HCT116 (cell line): Measurements from ENCODE around the gene RIPOR3. TPM values are rescaled to one million over a fixed set of nuclear protein-coding genes. Genes with fewer than 3 reads are reported as not detected.

Experiments
- ATAC-seq: fragments of 200-7000 bp; cut with Tn5 transposase; 2 replicates; pipeline ENCODE4 v1.9.1; 2020; ENCODE audit warnings: mild to moderate bottlenecking, moderate library complexity
- BruUV-seq: library from RNA; stranded (reverse); fragments of 400-500 nt; replicated peaks from 2 replicates; lab custom pipeline; 2021; lab: Mats Ljungman, UMichigan
- CTCF ChIA-PET: fragments of 300-600 bp; sonication (Branson Sonifier 250); formaldehyde crosslinking; loops from one replicate; lab custom pipeline; 2021; ENCODE audit warnings: antibody characterized with exemption; lab: Charles Lee
- POLR2A ChIA-PET: fragments of 300-600, 350-600 bp; sonication (Branson Sonifier 250); formaldehyde crosslinking; loops from one replicate; lab custom pipeline; 2021; ENCODE audit warnings: antibody characterized with exemption; lab: Charles Lee
- RAD21 ChIA-PET, 2 experiments: fragments of 300-600 bp; sonication (Branson Sonifier 250); formaldehyde crosslinking; loops; one replicate each; lab custom pipeline; 2023; ENCODE audit warnings: low total read pairs in 2 of 2; ENCODE audit not compliant: uncharacterized antibody in 2 of 2, unreplicated experiment in 2 of 2, low non-redundant PET in 1 of 2; lab: Charles Lee
- DNase-seq: peaks from one replicate; pipeline ENCODE4 v3.0.0-alpha.2; 2010; ENCODE audit warnings: low read depth, low spot score
- H2AFZ ChIP-seq: fragments of 200-600 bp; shearing (Covaris generic), sonication (generic); 2 replicates; pipeline ENCODE4 v1.6.1; 2017; ENCODE audit warnings: low read depth, mixed run types, mixed read lengths, antibody characterized with exemption, low read length; ENCODE audit not compliant: poor library complexity, severe bottlenecking
- H3K27ac ChIP-seq: 2 replicates; pipeline ENCODE4 v1.5.1; 2012; ENCODE audit warnings: low read depth, low read length
- H3K27me3 ChIP-seq: fragments of 200-600 bp; sonication (generic); 2 replicates; pipeline ENCODE4 v1.6.1; 2016; ENCODE audit warnings: mixed run types, low read length, mixed read lengths; ENCODE audit not compliant: insufficient read depth
- H3K36me3 ChIP-seq, 2 experiments: fragments of 200-500 bp in 1 of 2; fragments of 200-600 bp in 1 of 2; sonication (Bioruptor generic) in 1 of 2; sonication (generic) in 1 of 2; 2 replicates each; pipeline versions ENCODE4 v1.5.1 to v1.6.1; 2014 to 2016; ENCODE audit warnings: low read length in 2 of 2, inconsistent platforms in 1 of 2, mixed read lengths in 1 of 2, mixed run types in 1 of 2; ENCODE audit not compliant: insufficient read depth in 2 of 2, control insufficient read depth in 1 of 2
- H3K4me1 ChIP-seq, 2 experiments: fragments of 200-600 bp in 1 of 2; sonication (generic) in 1 of 2; 2 replicates each; pipeline versions ENCODE4 v1.5.1 to v1.6.1; 2012 to 2017; ENCODE audit warnings: low read length in 2 of 2, inconsistent platforms in 1 of 2, mild to moderate bottlenecking in 1 of 2, mixed read lengths in 1 of 2, mixed run types in 1 of 2, moderate library complexity in 1 of 2; ENCODE audit not compliant: insufficient read depth in 2 of 2, control insufficient read depth in 1 of 2
- H3K4me2 ChIP-seq: fragments of 200-600 bp; sonication (generic); 2 replicates; pipeline ENCODE4 v1.6.1; 2017; ENCODE audit warnings: mixed run types, low read length, mixed read lengths
- H3K4me3 ChIP-seq, 2 experiments: fragments of 200-600 bp in 1 of 2; sonication (generic) in 1 of 2; replicated peaks in 1 of 2; 2 replicates each; pipeline ENCODE4 v1.5.1; 2011 to 2016; ENCODE audit warnings: low read length in 2 of 2, control low read depth in 1 of 2, low read depth in 1 of 2, mild to moderate bottlenecking in 1 of 2, mixed read lengths in 1 of 2, mixed run types in 1 of 2
- H3K79me2 ChIP-seq: fragments of 200-600 bp; sonication (generic); 2 replicates; pipeline ENCODE4 v1.6.1; 2017; ENCODE audit warnings: mild to moderate bottlenecking, mixed run types, low read length, moderate library complexity, mixed read lengths; ENCODE audit not compliant: insufficient read depth
- H3K9ac ChIP-seq: fragments of 200-600 bp; sonication (generic); 2 replicates; pipeline ENCODE4 v1.6.1; 2016; ENCODE audit warnings: low read length, mixed read lengths
- H3K9me2 ChIP-seq: fragments of 200-600 bp; sonication (generic), shearing (Covaris generic); 2 replicates; pipeline ENCODE4 v1.6.1; 2017; ENCODE audit warnings: mixed run types, mild to moderate bottlenecking, moderate library complexity; ENCODE audit not compliant: insufficient read depth
- H3K9me3 ChIP-seq, 2 experiments: fragments of 200-500 bp in 1 of 2; fragments of 200-600 bp in 1 of 2; sonication (Bioruptor generic) in 1 of 2; sonication (generic) in 1 of 2; 2 replicates each; pipeline ENCODE4 v1.6.1; 2014 to 2017; ENCODE audit warnings: low read length in 2 of 2, mixed read lengths in 2 of 2, inconsistent platforms in 1 of 2, low read depth in 1 of 2, mild to moderate bottlenecking in 1 of 2, mixed run types in 1 of 2, moderate library complexity in 1 of 2; ENCODE audit not compliant: control insufficient read depth in 1 of 2, insufficient read depth in 1 of 2
- H4K20me1 ChIP-seq: fragments of 200-600 bp; sonication (generic), shearing (Covaris generic); 2 replicates; pipeline ENCODE4 v1.6.1; 2017; ENCODE audit warnings: mixed run types, mild to moderate bottlenecking, moderate library complexity; ENCODE audit not compliant: insufficient read depth
- CBX3 ChIP-seq: IDR thresholded peaks from 2 replicates; pipeline ENCODE4 v1.6.1; 2012; ENCODE audit warnings: low read depth
- CEBPB ChIP-seq: IDR thresholded peaks from 2 replicates; pipeline ENCODE4 v1.6.1; 2012; ENCODE audit warnings: low read depth
- EGR1 ChIP-seq: IDR thresholded peaks from 2 replicates; pipeline ENCODE4 v1.6.1; 2012; ENCODE audit warnings: low read depth
- EZH2 ChIP-seq: fragments of 200-600 bp; sonication (generic); IDR thresholded peaks from 2 replicates; pipeline ENCODE4 v1.6.1; 2017; ENCODE audit warnings: antibody characterized with exemption, mixed run types
- FOSL1 ChIP-seq: IDR thresholded peaks from 2 replicates; pipeline ENCODE4 v1.6.1; 2012; ENCODE audit warnings: low read depth
- JUND ChIP-seq: IDR thresholded peaks from 2 replicates; pipeline ENCODE4 v1.6.1; 2012
- POLR2A ChIP-seq: IDR thresholded peaks from 2 replicates; pipeline ENCODE4 v1.7.0; 2011; ENCODE audit warnings: borderline replicate concordance; ENCODE audit not compliant: insufficient read depth, insufficient read length; ENCODE audit errors: extremely low read depth
- POLR2AphosphoS5 ChIP-seq: IDR thresholded peaks from 2 replicates; pipeline ENCODE4 v1.6.1; 2011; ENCODE audit warnings: mild to moderate bottlenecking, low read depth, low read length, moderate library complexity
- RAD21 ChIP-seq: IDR thresholded peaks from 2 replicates; pipeline ENCODE4 v1.6.1; 2012; ENCODE audit warnings: low read depth, mild to moderate bottlenecking
- SRF ChIP-seq: IDR thresholded peaks from 2 replicates; pipeline ENCODE4 v1.6.1; 2012; ENCODE audit warnings: low read depth
- TCF7L2 ChIP-seq: IDR thresholded peaks from 2 replicates; pipeline ENCODE4 v1.7.0; 2011; ENCODE audit warnings: borderline replicate concordance, inconsistent platforms; ENCODE audit not compliant: insufficient read depth, insufficient read length; ENCODE audit errors: extremely low read depth
- YY1 ChIP-seq: IDR thresholded peaks from 2 replicates; pipeline ENCODE4 v1.6.1; 2011; ENCODE audit warnings: low read length, low read depth, moderate library complexity, mild to moderate bottlenecking; ENCODE audit not compliant: insufficient replicate concordance; ENCODE audit errors: extremely low read depth
- ZBTB33 ChIP-seq: IDR thresholded peaks from 2 replicates; pipeline ENCODE4 v1.6.1; 2011; ENCODE audit warnings: mild to moderate bottlenecking, low read length, moderate library complexity; ENCODE audit not compliant: insufficient replicate concordance; ENCODE audit errors: extremely low read depth
- intact Hi-C: fragments of 100-400 bp; cut with micrococcal nuclease; formaldehyde crosslinking; loops from 2 replicates; pipeline ENCODE4 v1.10.0; 2022
- total RNA-seq: library from RNA; stranded (reverse); gene quantifications from one replicate; pipeline ENCODE4 v1.2.1, GENCODE V29; 2021; ENCODE audit not compliant: unreplicated experiment
- TF ChIP-seq, protein P1 (sequence below), 3 experiments: fragments of 200-600 bp in 1 of 3; sonication (generic) in 1 of 3; IDR thresholded peaks in 2 of 3; conservative IDR thresholded peaks in 1 of 3; 2 replicates each; pipeline ENCODE4 v1.5.1; 2012 to 2017; ENCODE audit warnings: low read depth in 2 of 3, low read length in 2 of 3, antibody characterized with exemption in 1 of 3, borderline replicate concordance in 1 of 3, control low read depth in 1 of 3, mild to moderate bottlenecking in 1 of 3, mixed read lengths in 1 of 3, mixed run types in 1 of 3, moderate library complexity in 1 of 3; ENCODE audit not compliant: insufficient read depth in 1 of 3
- TF ChIP-seq, protein P2 (sequence below): IDR thresholded peaks from 2 replicates; pipeline ENCODE4 v1.6.1; 2012

The RIPOR3 gene
- total RNA-seq, 1 experiment from 2014 or later = 0.22 TPM

- DNase-seq (no peak), ATAC-seq (no peak)
- no peak overlapping the region for H3K9ac ChIP-seq
- peak overlapping the region; percentile 61 for H2AFZ ChIP-seq
- BruUV-seq = no TSS peak
- TF ChIP-seq POLR2A (no peak), SRF (no peak), RAD21 (no peak), CBX3 (no peak), CEBPB (no peak), ZBTB33 (no peak), JUND (no peak), TCF7L2 (no peak), POLR2AphosphoS5 (no peak), YY1 (no peak), EZH2 (no peak), EGR1 (no peak), FOSL1 (no peak)
- TF ChIP-seq, protein P1, sequence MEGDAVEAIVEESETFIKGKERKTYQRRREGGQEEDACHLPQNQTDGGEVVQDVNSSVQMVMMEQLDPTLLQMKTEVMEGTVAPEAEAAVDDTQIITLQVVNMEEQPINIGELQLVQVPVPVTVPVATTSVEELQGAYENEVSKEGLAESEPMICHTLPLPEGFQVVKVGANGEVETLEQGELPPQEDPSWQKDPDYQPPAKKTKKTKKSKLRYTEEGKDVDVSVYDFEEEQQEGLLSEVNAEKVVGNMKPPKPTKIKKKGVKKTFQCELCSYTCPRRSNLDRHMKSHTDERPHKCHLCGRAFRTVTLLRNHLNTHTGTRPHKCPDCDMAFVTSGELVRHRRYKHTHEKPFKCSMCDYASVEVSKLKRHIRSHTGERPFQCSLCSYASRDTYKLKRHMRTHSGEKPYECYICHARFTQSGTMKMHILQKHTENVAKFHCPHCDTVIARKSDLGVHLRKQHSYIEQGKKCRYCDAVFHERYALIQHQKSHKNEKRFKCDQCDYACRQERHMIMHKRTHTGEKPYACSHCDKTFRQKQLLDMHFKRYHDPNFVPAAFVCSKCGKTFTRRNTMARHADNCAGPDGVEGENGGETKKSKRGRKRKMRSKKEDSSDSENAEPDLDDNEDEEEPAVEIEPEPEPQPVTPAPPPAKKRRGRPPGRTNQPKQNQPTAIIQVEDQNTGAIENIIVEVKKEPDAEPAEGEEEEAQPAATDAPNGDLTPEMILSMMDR (IDR thresholded peaks at IDR 0.05 in 2 of 3, conservative IDR thresholded peaks at IDR 0.05 in 1 of 3; ENCODE audit: borderline replicate concordance in 1 of 3, insufficient read depth in 1 of 3, low read depth in 2 of 3, low read length in 2 of 3) = no peak
- TF ChIP-seq, protein P2, sequence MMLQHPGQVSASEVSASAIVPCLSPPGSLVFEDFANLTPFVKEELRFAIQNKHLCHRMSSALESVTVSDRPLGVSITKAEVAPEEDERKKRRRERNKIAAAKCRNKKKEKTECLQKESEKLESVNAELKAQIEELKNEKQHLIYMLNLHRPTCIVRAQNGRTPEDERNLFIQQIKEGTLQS = no peak
- no peak overlapping the region for H3K4me3 ChIP-seq
- H3K9me3 ChIP-seq = no peaks in the 10 kb centered on the region
- H4K20me1 ChIP-seq = no peaks in the 10 kb centered on the region
- H3K9me2 ChIP-seq = no peaks in the 10 kb centered on the region
- intact Hi-C loops = no loop called here
- H3K36me3 ChIP-seq = no peaks in the 10 kb centered on the region
- ChIA-PET CTCF (interaction anchor here (1.7 kb wide), 1 partner anchor 135 kb away, joined by 3 read pairs; the partner anchor contains the start of gene BCAS4), POLR2A (no interaction called here), RAD21 (no interaction called here)
- H3K79me2 ChIP-seq = no peaks in the 10 kb centered on the region
- H3K4me2 ChIP-seq = peak overlapping the region; percentile 9; the same call in 1 of the 2 replicates
- no peak overlapping the region for H3K27ac ChIP-seq
- peaks cover 26 to 44% of the 10 kb centered on the region in 2 experiments; a peak in 3 of 4 replicates for H3K4me1 ChIP-seq
- no peaks in the 10 kb centered on the region for H3K27me3 ChIP-seq
Measured at GRCh38 chr20:50659975-50660670, 31.2 kb downstream of the RIPOR3 start.
